ENCODE results near the gene HPSE2. TPM values are rescaled to one million over a fixed set of nuclear protein-coding genes. Genes with fewer than 3 reads are reported as not detected.

Gene HPSE2
- total and polyA plus RNA-seq, 2 of the 8 experiments (the other 6 are each of a cell fraction or from before 2014, with no cell fraction given) = 0.41 to 0.58 TPM

DNA sequence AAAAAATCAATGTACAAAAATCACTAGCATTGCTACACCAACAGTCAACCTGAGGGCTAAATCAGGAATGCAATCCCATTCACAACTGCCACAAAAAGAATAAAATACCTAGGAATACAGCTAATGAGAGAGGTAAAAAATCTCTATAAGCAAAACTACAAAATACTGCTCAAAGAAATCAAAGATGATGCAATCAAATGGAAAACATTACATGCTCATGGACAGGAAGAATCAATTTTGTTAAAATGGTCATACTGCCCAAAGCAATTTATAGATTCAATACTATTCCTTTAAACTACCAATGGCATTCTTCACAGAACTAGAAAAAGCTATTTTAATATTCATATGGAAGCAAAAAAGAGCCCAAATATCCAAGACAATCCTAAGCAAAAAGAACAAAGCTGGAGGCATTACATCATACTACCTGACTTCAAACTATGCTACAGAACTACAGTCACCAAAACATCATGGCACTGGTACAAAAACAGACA is 116.3 kb downstream of the HPSE2 start (continued):
- TF ChIP-seq BRCA1 (IDR thresholded peaks at IDR 0.05; ENCODE audit: low read depth, low read length) = no peak
- no peak for TF ChIP-seq CTBP2 (IDR thresholded peaks at IDR 0.05; ENCODE audit: borderline replicate concordance, insufficient read depth, insufficient read length, low read length)

Measured in H1 (cell line).